ENCODE measurements around the gene MAP4K1.
"Not testable (repeated sequence)": the region's sequence is repeated elsewhere in the genome, so short reads cannot be mapped to it uniquely, and the experiment has no call there.

The MAP4K1 gene

DNA sequence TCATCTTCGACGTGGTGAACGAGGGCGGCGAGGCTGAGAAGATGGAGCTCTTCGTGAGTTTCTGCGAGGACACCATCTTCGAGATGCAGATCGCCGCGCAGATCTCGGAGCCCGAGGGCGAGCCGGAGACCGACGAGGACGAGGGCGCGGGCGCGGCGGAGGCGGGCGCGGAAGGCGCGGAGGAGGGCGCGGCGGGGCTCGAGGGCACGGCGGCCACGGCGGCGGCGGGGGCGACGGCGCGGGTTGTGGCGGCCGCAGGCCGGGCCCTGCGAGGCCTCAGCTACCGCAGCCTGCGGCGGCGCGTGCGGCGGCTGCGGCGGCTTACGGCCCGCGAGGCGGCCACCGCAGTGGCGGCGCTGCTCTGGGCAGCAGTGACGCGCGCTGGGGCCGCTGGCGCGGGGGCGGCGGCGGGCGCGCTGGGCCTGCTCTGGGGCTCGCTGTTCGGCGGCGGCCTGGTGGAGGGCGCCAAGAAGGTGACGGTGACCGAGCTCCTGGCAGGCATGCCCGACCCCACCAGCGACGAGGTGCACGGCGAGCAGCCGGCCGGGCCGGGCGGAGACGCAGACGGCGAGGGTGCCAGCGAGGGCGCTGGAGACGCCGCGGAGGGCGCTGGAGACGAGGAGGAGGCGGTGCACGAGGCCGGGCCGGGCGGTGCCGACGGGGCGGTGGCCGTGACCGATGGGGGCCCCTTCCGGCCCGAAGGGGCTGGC lies 52.6 kb downstream of the MAP4K1 start:
- no peak for FAIRE-seq

DNA sequence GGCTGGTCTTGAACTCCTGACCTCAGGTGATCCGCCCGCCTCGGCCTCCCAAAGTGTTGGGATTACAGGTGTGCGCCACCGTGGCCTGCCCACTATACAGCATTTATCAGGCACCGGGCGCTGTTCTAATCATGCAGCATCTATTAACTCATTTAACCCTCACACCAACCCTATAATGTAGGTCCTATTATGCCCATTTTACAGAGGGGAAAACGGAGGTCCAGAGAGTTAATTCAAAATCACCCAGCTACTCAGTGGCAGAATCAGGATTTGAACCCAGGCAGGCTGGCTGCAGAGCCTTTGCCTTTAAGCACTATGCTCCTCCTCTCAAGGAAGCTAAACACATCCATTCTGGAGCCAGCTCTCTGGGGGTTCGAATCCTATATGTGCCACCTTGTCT lies 54.3 kb downstream of the MAP4K1 start:
- no peak for FAIRE-seq

GRCh38 chr19:38562096-38562495 lies 55.7 kb downstream of the MAP4K1 start:
- FAIRE-seq, result no peak

DNA sequence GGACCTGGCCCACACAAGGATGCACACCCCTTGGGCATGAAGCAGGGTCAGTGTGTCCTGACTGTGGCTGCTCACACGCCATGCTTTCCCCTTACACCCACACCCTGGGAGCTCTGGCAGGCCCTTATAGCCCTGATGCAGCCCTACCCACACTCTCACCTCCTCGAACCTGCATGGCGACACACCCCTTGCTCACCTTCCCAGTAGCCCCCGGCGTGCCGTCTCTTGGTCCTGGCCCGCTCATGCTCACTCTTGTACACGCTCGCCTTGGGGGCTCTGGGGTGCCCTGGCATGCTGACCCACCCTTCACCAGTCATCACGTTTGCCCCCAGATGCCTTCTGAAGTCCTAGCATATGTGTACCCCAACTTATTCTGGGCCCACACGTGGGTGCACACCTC lies 56.1 kb downstream of the MAP4K1 start:
- no peak for FAIRE-seq

GRCh38 chr19:38561053-38561606 lies 56.6 kb downstream of the MAP4K1 start:
- no peak for FAIRE-seq

DNA sequence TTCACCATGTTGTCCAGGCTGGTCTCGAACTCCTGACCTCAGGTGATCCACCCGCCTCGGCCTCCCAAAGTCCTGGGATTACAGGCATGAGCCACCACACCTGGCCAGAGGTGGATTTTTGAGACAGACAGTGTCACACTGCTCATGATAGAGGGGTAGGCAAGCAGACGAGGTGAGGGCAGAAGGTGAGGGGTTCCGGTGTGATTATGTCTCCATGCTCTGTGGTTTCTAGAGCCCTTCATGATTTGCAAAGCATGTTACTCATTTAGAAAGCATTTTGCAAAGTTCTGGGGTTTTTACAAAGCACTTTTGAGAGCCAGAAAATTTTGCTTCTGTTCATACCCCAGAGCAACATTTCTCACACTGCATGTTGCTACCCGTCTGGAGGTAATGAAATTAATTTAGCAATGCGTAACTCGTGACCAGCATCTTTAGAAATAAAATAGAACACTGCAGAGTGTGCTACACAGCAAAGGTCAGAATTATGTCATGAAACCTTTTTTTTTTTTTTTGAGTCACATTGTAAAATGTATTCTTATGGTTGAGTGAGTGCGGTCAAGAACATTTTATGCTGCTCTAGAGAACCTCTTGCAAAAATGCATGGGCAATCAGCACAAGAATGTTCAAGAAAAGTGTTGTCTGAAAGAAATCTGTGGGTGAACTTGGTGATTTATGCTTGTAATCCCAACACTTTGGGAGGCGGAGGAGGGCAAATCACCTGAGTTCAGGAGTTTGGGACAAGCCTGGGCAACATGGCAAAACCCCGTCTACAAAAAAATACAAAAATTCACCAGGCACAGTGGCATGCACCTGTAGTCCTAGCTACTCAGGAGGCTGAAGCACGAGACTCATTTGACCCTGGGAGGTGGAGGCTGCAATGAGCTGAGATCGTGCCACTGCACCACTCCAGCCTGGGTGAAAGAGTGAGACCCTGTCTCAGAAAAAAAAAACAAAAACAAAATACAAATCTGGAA lies 58.0 kb downstream of the MAP4K1 start:
- FAIRE-seq, result no peak

DNA sequence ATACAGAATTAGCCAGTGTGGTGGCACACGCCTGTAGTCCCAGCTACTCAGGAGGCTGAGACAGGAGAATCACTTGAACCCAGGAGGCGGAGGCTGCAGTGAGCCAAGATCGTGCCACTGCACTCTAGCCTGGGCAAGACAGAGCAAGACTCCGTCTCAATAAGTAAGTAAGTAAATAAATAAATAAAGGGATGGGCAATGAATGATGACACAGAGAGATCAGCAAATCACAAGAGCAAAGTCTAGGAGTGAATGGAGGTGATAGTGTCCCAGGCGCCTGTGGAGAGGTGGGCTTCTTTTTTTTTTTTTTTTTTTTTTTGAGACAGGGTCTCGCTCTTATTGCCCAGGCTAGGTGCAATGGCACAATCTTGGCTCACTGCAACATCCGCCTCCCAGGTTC lies 58.8 kb downstream of the MAP4K1 start:
- not testable (repeated sequence) for FAIRE-seq

- no peak for FAIRE-seq
These were observed 60.5 kb downstream of the MAP4K1 start for GRCh38 chr19:38557205-38557799.

- FAIRE-seq, result no peak
These were observed 61.1 kb downstream of the MAP4K1 start for GRCh38 chr19:38556521-38557174.

DNA sequence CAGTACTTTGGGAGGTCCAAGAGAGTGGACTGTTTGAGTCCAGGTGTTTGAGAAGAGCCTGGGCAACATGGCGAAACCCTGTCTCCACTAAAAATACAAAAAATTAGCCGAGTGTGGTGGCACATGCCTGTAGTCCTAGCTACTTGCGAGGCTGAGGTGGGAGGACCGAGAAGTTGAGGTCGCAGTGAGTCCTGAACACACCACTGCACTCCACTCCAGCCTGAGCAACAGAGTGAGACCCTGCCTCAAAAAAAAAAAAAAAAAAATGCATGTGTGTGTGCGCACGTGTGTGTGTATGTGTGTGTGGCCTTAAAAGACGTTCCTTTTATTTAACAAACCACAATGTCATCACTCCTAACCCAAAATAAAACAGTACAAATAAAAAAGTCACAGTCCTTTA lies 62.6 kb downstream of the MAP4K1 start:
- FAIRE-seq, result no peak

- no peak for FAIRE-seq
These were observed 63.0 kb downstream of the MAP4K1 start for GRCh38 chr19:38554676-38555141.

DNA sequence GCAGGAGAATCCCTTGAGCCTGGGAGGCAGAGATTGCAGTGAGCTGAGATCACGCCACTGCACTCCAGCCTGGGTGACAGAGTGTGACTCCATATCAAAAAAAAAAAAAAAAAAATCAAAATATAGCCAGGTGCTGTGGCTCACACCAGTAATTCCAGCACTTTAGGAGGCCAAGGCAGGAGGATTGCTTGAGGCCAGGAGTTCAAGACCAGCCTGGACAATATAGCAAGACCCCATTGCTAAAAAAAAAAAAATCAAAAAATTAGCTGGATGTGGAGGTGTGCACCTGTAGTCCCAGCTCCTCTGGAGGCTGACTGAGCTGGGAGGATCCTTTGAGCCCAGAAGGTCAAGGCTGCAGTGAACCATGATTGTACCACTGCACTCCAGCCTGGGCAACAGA lies 64.5 kb downstream of the MAP4K1 start:
- FAIRE-seq, result not testable (repeated sequence)

GRCh38 chr19:38551450-38551813 lies 66.3 kb downstream of the MAP4K1 start:
- FAIRE-seq, result no peak

- FAIRE-seq, result no peak
These were observed 67.4 kb downstream of the MAP4K1 start for GRCh38 chr19:38550376-38550775.

DNA sequence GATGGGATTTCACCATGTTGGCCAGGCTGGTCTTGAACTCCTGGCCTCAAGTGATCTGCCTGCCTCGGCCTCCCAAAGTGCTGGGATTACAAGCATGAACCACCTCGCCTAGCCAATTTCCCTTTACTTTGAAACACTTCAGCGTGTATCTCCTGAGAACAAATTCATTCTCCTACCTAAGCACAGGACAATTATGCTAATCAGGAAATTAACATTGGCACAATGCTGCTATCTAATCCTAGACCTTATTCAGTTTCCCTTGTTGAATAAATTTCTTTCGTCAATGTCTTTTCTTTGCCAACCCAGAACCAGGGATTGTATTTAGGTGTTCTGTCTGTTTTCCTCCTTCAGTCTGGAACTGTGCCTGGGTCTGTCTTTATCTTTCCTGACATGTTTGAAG lies 67.8 kb downstream of the MAP4K1 start:
- FAIRE-seq, result no peak

- FAIRE-seq, result no peak
These were observed 68.7 kb downstream of the MAP4K1 start for GRCh38 chr19:38549061-38549460.

DNA sequence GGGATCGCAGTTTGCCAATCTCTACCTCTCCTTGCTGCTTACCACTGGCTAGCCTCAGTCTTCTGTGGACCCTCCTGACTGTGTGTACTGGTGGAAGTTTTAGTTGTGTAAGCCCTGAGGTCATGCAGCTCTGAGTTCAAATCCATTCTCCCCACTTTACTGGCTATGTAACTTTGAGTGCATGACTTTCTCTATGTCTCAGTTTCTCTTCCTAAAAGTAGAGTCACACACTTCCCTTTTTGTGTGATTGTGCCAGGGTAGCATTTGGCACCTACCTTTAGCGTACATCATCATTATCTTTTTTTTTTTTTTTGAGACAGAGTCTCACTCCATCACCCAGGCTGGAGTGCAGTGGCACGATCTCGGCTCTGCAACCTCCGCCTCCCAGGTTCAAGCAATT lies 70.3 kb downstream of the MAP4K1 start:
- no peak for FAIRE-seq

- no peak for FAIRE-seq
These were observed 72.2 kb downstream of the MAP4K1 start for GRCh38 chr19:38545596-38545995.

- no peak for FAIRE-seq
These were observed 73.0 kb downstream of the MAP4K1 start for GRCh38 chr19:38544569-38545315.

DNA sequence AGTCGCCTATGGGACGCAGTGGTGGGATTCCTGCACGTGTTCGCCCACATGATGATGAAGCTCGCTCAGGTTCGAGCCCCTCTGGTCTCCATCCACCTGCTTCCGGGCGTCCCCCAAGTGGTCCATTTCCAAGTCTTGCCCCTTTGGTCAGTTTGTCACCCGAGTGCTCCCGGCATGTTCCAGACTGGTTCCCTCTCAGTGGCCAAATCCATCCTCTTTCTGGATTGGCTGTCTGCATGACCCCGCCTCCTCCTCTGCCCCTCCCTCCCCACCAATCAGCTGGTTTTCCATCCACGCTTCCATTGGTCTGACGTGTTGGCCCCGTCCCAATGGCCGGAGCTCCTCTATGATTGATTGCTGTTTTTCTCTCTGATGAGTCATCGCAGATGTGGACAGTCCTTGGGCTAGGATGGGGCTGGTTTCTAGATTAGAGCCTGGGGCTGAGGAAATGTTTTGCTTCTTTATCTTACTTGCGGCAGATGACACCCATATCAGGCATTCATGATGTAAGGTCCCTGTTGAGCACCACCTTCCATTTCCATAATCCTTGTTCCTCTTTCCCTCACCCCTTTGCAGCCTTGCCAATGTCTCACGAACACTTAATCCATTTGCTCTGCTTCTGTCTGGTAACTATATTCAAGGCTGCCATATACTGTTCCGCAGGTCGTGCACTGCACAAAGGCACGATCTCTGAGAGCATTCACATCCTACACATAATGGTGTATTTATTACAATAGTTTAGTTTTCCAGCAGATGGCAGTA lies 73.8 kb downstream of the MAP4K1 start:
- FAIRE-seq, result peak; percentile 93

DNA sequence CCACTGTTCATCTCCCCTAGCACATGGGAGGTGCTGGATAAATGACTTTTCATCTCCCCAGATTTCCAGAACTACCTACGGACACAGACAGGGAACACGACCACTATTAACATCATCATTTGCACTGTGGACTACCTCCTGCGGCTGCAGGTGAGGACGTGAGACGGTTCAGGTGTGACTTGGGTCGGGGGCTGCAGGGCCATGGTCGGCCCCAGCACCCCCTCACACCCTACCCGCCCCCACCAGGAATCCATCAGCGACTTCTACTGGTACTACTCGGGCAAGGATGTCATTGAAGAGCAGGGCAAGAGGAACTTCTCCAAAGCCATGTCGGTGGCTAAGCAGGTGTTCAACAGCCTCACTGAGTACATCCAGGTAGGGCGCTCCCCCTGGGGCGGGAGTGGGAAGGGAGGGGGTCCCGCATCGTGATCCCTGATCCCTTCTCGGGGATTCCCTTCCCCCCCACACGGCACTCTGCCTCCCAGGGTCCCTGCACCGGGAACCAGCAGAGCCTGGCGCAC lies 74.4 kb downstream of the MAP4K1 start:
- no peak for FAIRE-seq

Data from G401.6 (cell line).